Right kidney (tissue), 1 donor: ENCODE data around the gene MRPL38.

Source experiments
- DNase-seq: peaks from one replicate; pipeline ENCODE4 v3.0.0-alpha.2; 2016

MRPL38 gene

DNA sequence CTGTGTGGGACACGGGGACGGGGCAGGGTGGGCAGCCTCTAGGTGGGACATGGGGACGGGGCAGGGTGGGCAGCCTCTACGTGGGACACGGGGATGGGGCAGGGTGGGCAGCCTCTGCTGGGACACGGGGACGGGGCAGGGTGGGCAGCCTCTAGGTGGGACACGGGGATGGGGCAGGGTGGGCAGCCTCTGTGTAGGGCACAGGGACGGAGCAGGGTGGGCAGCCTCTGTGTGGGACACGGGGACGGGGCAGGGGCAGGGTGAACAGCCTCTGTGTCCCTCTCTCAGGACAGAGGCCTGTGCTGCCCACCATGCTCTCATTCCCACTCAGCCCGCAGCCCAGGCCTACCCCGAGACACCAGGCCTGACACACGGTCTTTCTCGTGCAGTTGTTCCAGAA is 16.9 kb upstream of the MRPL38 start:
- no peak for DNase-seq

- DNase-seq = no peak
Observed at GRCh38 chr17:75920045-75920560, 15.4 kb upstream of the MRPL38 start.

GRCh38 chr17:75919611-75920010 is 14.9 kb upstream of the MRPL38 start:
- no peak for DNase-seq

DNA sequence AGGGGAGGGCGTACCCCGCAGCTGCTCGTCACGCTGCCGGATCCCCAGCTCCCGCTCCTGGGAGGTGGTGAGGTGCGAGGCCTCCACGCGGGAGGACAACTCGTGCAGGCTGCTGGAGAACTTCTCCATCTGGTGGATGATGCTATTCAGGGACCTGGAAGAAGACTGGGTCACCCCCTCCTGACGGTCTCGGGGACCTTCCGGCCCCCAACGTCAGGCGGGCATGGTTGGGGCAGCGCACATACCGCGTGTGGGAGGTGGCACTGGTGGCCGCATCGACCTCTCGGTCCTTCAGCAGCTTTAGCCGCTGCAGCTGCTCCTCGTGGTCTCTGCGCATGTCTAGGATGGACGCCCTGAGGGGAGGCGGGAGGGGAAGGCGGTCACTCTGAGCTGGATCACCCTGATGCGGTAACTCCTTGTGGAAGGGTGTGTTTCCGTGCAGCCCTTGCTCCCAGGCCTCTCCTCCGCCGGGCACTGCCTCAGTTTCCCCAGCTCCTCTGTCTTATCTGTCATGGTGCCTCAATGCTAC is 13.3 kb upstream of the MRPL38 start:
- no peak for DNase-seq

GRCh38 chr17:75917141-75917916 is 12.6 kb upstream of the MRPL38 start:
- DNase-seq = no peak

GRCh38 chr17:75915268-75915667 is 10.6 kb upstream of the MRPL38 start:
- no peak for DNase-seq

- no peak for DNase-seq
Observed at GRCh38 chr17:75914643-75915267, 10.1 kb upstream of the MRPL38 start.

GRCh38 chr17:75913537-75914210 is 9.0 kb upstream of the MRPL38 start:
- no peak for DNase-seq

GRCh38 chr17:75910699-75911098 is 6.0 kb upstream of the MRPL38 start:
- DNase-seq = no peak

- DNase-seq = no peak
Observed at GRCh38 chr17:75909812-75910274, 5.2 kb upstream of the MRPL38 start.

DNA sequence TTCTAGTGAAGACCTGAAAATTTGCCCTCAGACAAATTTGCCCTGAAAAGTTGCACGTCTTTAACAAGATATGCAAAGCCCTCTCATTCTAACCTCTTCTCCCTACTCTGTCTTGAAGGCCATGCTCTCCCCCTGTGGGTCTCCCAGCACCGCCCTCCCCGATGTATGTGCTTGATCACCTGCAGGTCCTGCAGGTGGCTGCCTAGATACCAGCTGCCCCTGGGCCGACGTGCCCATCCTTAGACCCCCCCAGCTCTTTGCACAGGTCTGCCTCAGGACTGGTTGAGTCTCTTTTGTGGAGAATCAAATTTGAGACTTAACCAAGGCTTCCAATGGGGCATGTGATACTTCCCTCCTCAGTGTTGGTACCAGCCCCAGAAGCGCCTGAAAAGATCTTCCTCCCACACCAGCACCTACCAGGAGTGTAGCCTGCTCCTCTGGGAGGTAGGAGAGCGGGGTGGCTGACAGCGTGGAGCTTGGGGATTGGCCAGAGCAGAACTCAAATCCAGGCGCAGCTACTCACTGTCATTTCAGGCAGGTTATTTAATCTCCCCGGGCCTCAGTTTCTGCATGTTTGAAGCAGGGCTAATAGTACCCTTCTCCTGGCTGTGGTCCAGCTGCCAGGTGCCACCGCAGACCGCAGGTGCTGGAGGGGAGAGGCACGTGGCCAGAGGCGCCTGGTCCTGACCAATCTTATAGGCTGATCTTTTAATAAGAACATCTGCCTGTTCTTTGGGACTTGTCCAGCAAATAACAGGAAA is 4.5 kb upstream of the MRPL38 start:
- DNase-seq = no peak

DNA sequence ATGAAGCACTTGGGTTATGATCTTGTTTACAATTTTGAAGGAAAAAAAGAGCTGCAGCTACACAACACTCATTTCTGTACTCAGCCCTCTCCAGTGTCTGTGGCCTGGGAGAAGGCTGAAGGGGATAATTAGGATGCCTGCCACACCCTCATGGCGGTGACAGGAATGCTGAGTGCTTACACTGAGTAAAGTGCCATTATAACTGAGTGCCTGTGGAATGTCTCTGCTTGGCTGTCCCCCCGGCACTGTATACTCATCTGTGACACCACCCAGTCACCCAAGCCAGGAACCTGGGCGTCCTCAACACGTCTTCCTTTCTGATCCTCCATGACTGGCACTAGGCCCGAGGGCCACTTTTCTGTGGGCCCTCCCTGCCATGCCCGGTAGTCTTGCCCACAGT is 3.5 kb upstream of the MRPL38 start:
- DNase-seq = no peak

DNA sequence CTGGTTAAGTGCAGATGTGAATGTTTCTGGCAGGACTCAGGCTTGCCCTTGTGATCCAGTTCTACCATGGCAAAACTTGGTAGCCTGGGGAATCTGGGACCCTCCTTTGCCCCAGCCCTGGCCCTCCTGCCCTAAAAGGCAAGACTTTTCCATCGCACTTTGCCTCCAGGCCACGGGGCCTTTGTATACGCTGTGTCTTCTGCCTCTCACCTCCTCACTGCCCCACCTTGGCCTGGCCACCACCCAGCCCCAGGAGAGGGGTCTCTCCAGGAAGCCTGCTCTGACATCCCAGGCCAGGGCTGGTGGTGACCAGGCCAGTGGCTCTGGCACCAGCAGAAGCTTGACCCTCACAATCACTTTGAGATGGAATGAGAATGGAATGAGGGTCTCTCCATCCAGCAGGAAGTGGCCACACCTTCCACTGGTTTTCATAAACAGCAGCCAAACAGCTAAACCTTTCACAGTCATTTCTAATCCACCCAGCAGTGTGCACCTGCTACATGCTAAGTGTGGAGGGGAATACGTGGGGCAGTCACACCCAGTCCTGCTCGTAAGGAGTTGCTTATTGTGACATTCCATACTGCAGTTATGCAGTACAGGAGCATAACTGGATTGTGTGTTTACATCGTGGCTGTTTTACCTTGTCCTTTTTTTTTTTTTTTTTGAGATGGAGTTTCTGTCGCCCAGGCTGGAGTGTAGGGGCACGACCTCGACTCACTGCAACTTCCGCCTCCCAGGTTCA is 1.6 kb upstream of the MRPL38 start:
- DNase-seq = no peak

DNA sequence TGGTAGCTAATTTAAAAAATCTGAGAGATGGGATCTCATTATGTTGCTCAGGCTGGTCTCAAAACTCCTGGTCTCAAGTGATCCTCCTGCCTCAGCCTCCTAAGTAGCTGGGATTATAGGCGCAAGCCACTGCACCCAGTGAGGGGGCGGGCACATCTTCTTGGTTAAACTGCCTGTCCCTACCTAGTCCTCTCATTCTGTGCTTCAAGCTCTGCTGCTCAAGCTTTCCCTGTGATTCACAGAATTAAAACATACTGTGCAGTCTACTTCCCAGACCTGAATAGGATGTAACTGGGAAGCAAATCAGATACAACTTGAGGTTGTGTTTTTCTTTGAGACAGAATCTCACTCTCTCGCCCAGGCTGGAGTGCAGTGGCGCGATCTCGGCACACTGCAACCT is 2.3 kb downstream of the MRPL38 start:
- no peak for DNase-seq

DNA sequence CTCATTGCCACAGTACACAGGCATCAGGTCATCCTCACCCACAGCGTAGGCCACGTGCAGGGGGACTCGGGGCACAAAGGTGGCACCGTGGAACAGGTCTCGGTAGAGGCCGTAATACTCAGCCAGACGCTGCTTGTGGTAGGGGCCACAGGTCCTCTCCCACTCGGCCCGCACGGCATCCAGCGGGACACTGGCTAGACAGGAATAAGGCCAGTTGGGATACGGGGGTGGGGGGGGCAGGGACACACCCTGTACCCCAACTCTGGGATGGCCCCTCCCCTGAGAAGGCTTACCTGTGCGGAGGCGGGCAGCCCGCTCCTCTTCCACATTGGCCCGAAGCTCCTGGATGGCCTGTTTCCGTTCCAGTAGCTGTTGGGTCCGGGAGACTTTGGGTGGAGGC is 3.0 kb downstream of the MRPL38 start:
- DNase-seq = no peak

DNA sequence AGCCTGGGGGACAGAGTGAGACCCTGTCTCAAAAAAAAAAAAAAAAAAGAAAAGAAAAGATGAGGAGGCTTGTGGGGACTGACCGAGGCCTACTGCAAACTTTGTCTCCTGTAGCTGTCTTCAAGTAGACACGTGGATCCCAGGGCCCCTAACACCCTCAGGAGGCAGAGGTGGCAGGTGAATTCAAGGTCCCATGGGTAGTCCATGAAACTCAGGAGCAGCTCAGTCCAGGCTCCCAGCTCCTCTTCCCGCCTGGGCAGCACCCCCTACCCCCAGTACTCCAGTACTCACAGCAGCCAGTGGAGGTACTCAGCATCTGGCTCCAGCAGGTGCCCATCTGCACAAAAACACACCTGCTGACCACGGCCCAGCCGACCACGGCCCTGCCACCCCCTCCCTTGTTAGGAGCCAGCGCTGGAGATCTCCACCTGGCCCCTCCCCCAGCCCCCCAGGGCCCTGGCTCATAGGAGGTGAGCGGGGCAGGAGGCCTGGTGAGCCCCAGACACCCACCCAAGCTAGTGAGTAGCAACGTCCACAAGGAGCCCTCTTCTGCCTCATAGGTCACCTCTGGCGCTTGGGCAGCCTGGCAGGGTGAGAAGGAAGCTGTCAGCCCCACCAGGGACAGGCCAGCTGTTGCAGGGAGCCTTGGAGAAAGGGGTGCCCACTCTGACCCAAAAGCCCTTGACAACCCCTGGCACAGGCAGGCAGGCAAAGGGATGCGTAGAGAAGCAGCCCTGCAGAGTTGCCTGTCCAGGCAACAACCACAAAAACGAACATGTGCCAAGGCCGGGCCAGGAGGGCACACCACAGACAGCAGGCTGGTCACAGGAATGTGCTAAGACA is 3.8 kb downstream of the MRPL38 start:
- DNase-seq = no peak

GRCh38 chr17:75899767-75900468 is 4.8 kb downstream of the MRPL38 start:
- DNase-seq = no peak

DNA sequence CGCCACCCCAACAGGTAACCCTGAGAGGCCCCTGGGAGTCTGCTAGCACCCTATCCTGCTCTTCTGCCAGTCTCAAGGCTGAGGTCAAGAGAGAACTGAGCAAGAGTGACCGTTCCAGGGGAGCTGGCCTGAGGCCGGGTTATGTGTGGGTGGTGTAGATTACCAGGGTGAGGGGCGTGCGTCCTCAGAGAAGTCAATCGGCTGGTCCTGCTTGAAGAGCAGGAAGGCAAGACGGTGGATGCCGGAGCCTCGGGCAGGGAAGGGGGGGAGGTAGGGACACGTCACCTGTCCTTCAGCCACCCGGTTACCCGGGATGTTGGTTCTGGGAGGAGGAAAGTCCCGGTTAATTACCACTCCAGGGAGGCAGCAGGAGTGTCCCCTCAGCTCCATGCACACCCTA is 5.3 kb downstream of the MRPL38 start:
- DNase-seq = no peak

DNA sequence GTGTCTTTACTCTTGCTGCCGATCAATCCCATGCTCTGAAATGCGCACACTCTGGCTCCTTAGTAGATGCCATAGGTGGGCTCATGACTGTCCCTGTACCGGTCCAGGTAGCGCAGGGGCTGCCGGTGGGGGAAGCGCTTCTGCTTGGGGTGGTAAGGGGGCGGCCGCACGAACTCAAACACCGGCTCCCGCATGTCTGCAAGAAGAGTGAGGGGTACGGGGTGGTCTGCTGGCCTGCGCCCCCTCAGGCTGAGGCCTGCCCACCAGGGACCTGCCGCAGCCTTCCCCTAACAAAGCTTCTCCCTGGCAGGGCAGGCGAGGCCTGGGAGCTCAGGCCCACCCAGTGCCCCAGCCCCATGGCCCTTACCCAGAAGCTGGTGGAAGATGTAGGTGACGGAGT is 5.9 kb downstream of the MRPL38 start:
- DNase-seq = no peak

GRCh38 chr17:75898065-75898464 is 6.6 kb downstream of the MRPL38 start:
- no peak for DNase-seq
